Nephron progenitor cell (in vitro differentiated cells): ENCODE data around the gene CEP131.
A peak's percentile ranks its signal among the peaks of the same experiment; 100 is the strongest.

Experiments
- DNase-seq: peaks from one replicate; pipeline ENCODE4 v3.0.0; 2021
- H3K27ac Mint-ChIP-seq: 2 replicates; pipeline ENCODE4 v1.8.0; 2021; ENCODE audit warnings: mild to moderate bottlenecking, moderate library complexity, mixed read lengths
- H3K27me3 Mint-ChIP-seq: 2 replicates; pipeline ENCODE4 v1.8.0; 2021; ENCODE audit warnings: mild to moderate bottlenecking, low read depth, mixed read lengths; ENCODE audit not compliant: poor library complexity
- H3K36me3 Mint-ChIP-seq: 2 replicates; pipeline ENCODE4 v1.8.0; 2021; ENCODE audit warnings: low read depth, mixed read lengths
- H3K4me1 Mint-ChIP-seq: 2 replicates; pipeline ENCODE4 v1.8.0; 2021; ENCODE audit warnings: mixed read lengths
- H3K4me3 Mint-ChIP-seq: 2 replicates; pipeline ENCODE4 v1.8.0; 2021; ENCODE audit warnings: mild to moderate bottlenecking, moderate library complexity, mixed read lengths
- H3K9me3 Mint-ChIP-seq: 2 replicates; pipeline ENCODE4 v1.8.0; 2021; ENCODE audit warnings: mild to moderate bottlenecking, moderate library complexity, mixed read lengths
- CTCF ChIP-seq: fragments of 200-600 bp; sonication (generic); IDR thresholded peaks from 2 replicates; pipeline ENCODE4 v1.5.0; 2021; ENCODE audit warnings: antibody characterized with exemption

CEP131 gene

DNA sequence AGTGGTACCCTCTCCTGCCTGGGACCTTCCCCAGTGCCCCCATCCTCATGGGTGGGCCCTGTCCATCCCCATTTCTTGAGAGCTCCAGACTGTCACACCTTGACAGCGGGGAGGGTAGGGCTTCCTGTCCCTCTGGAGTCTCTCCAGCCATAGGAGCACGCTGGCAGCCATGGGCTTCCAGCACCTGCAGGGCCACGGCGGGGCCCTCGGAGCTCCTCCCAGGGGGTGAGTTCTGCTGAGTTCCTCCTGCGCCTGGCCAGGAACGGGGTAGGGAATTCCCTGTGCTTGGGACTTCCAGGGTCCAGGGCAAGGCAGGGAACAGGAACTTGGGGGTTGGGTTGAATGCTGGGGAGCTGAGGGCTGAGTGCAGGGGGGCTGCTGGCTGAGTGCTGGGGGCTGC lies 33.7 kb downstream of the CEP131 start:
- H3K36me3 Mint-ChIP-seq: no peaks in the 10 kb centered on the region
- H3K4me1 Mint-ChIP-seq: peaks cover 12% of the 10 kb centered on the region
- H3K4me3 Mint-ChIP-seq: no peak overlapping the region
- no peak for DNase-seq
- H3K9me3 Mint-ChIP-seq: no peaks in the 10 kb centered on the region
- H3K27ac Mint-ChIP-seq: peak overlapping the region; percentile 71
- no peaks in the 10 kb centered on the region for H3K27me3 Mint-ChIP-seq
- no peak for TF ChIP-seq CTCF

GRCh38 chr17:81188491-81188840 lies 34.3 kb downstream of the CEP131 start:
- no peak for DNase-seq
- H3K4me3 Mint-ChIP-seq: no peak overlapping the region
- no peaks in the 10 kb centered on the region for H3K36me3 Mint-ChIP-seq
- H3K27me3 Mint-ChIP-seq: no peaks in the 10 kb centered on the region
- H3K9me3 Mint-ChIP-seq: no peaks in the 10 kb centered on the region
- no peak overlapping the region for H3K27ac Mint-ChIP-seq
- TF ChIP-seq CTCF: no peak
- peaks cover 12% of the 10 kb centered on the region for H3K4me1 Mint-ChIP-seq

GRCh38 chr17:81187586-81188490 lies 34.9 kb downstream of the CEP131 start:
- DNase-seq: no peak
- Mint-ChIP-seq H3K9me3 (no peaks in the 10 kb centered on the region), H3K36me3 (no peaks in the 10 kb centered on the region), H3K27ac (no peak overlapping the region), H3K4me3 (no peak overlapping the region), H3K4me1 (peaks cover 12% of the 10 kb centered on the region), H3K27me3 (no peaks in the 10 kb centered on the region)
- TF ChIP-seq CTCF: no peak

DNA sequence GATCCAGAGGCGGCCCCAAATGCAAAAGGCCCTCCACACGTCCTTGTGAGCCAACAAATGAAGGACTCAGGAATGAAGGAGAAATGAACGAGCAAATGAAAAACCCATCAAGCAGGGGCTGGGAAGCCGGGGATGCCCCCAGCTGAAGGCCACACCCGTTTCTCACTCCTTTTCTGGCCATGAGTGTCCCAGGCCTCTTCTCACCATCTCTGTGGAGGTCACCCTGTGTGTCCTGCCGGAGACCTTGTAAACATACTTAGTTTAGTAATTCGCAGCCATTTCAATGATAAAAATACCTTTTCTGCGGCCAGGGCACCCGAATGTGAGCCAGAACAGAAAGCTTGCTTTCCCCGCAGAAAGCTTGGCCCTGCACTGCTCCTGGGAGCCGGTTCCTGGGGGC lies 35.6 kb downstream of the CEP131 start:
- no peaks in the 10 kb centered on the region for H3K9me3 Mint-ChIP-seq
- no peaks in the 10 kb centered on the region for H3K36me3 Mint-ChIP-seq
- peaks cover 12% of the 10 kb centered on the region for H3K4me1 Mint-ChIP-seq
- no peak overlapping the region for H3K27ac Mint-ChIP-seq
- no peaks in the 10 kb centered on the region for H3K27me3 Mint-ChIP-seq
- DNase-seq: no peak
- H3K4me3 Mint-ChIP-seq: no peak overlapping the region
- no peak for TF ChIP-seq CTCF

- Mint-ChIP-seq H3K27ac (no peak overlapping the region), H3K4me3 (no peak overlapping the region), H3K9me3 (no peaks in the 10 kb centered on the region), H3K27me3 (no peaks in the 10 kb centered on the region), H3K4me1 (peaks cover 12% of the 10 kb centered on the region), H3K36me3 (no peaks in the 10 kb centered on the region)
- TF ChIP-seq CTCF: no peak
- no peak for DNase-seq
Observed at GRCh38 chr17:81186203-81186602, 36.6 kb downstream of the CEP131 start.

GRCh38 chr17:81184555-81184954 lies 38.2 kb downstream of the CEP131 start:
- Mint-ChIP-seq H3K4me3 (no peak overlapping the region), H3K4me1 (peaks cover 16% of the 10 kb centered on the region), H3K36me3 (no peaks in the 10 kb centered on the region), H3K27ac (no peak overlapping the region), H3K9me3 (no peaks in the 10 kb centered on the region), H3K27me3 (peaks cover 3% of the 10 kb centered on the region)
- TF ChIP-seq CTCF: no peak
- peak; percentile 68 for DNase-seq
